SK-N-SH (cell line): ENCODE data around the gene UPK1B.

Source experiments
- CHD2 ChIP-seq: fragments of 150-350 bp; IDR thresholded peaks from 2 replicates; pipeline ENCODE4 v1.6.1; 2018; ENCODE audit warnings: low read length; ENCODE audit not compliant: partially characterized antibody
- EP300 ChIP-seq, 2 experiments: IDR thresholded peaks; 2 replicates each; pipeline versions ENCODE4 v1.4.0 to v1.6.1; 2012; ENCODE audit warnings: borderline replicate concordance in 1 of 2, low read depth in 1 of 2, low read length in 1 of 2
- FOXM1 ChIP-seq: IDR thresholded peaks from 2 replicates; pipeline ENCODE4 v1.4.0; 2012; ENCODE audit warnings: low read depth, mild to moderate bottlenecking
- GABPA ChIP-seq: IDR thresholded peaks from 2 replicates; pipeline ENCODE4 v1.4.0; 2012; ENCODE audit warnings: low read depth, mild to moderate bottlenecking
- POLR2AphosphoS5 ChIP-seq: IDR thresholded peaks from 2 replicates; pipeline ENCODE4 v1.6.1; 2012; ENCODE audit warnings: low read depth, low read length
- RAD21 ChIP-seq: IDR thresholded peaks from 2 replicates; pipeline ENCODE4 v1.6.1; 2012; ENCODE audit warnings: mild to moderate bottlenecking, low read length
- RFX5 ChIP-seq: IDR thresholded peaks from 2 replicates; pipeline ENCODE4 v1.6.1; 2012; ENCODE audit warnings: mild to moderate bottlenecking, improper control_type of control experiment, low read length
- RXRA ChIP-seq: IDR thresholded peaks from 2 replicates; pipeline ENCODE4 v1.4.0; 2012; ENCODE audit warnings: low read depth, mild to moderate bottlenecking, borderline replicate concordance
- TAF1 ChIP-seq: IDR thresholded peaks from 2 replicates; pipeline ENCODE4 v1.6.1; 2012; ENCODE audit warnings: low read depth, mild to moderate bottlenecking, low read length, moderate library complexity, borderline replicate concordance
- TF ChIP-seq, protein P1 (sequence below): fragments of 200-600 bp; sonication (generic); IDR thresholded peaks from 2 replicates; pipeline ENCODE4 v1.6.1; 2017; ENCODE audit warnings: antibody characterized with exemption, mild to moderate bottlenecking, moderate library complexity
- TF ChIP-seq, protein P2 (sequence below): fragments of 150-350 bp; IDR thresholded peaks from 2 replicates; pipeline ENCODE4 v1.6.1; 2017; ENCODE audit warnings: antibody characterized with exemption, low read length, low read depth, borderline replicate concordance

DNA sequence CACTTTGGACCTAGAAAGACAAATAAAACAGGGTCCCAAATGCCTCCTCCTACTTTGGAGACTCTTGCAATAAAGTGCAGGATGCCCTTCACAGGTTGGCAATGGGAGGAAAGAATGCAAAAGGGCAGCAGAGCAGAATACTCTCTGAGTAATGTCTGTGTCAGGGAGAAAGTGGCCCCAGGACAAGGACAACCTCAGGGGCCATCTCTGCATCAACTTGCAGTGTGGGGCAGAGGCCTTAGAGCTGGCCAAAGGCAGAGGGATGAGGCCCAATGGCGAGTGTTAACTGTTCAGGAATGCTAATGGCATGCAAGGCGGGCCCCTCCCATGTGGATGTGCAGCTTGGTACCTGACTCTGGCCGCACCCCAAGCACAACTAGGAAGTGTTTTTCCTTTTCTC lies 8.4 kb downstream of the UPK1B start:
- TF ChIP-seq, protein P1, sequence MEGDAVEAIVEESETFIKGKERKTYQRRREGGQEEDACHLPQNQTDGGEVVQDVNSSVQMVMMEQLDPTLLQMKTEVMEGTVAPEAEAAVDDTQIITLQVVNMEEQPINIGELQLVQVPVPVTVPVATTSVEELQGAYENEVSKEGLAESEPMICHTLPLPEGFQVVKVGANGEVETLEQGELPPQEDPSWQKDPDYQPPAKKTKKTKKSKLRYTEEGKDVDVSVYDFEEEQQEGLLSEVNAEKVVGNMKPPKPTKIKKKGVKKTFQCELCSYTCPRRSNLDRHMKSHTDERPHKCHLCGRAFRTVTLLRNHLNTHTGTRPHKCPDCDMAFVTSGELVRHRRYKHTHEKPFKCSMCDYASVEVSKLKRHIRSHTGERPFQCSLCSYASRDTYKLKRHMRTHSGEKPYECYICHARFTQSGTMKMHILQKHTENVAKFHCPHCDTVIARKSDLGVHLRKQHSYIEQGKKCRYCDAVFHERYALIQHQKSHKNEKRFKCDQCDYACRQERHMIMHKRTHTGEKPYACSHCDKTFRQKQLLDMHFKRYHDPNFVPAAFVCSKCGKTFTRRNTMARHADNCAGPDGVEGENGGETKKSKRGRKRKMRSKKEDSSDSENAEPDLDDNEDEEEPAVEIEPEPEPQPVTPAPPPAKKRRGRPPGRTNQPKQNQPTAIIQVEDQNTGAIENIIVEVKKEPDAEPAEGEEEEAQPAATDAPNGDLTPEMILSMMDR: no peak
- TF ChIP-seq RXRA (no peak), RAD21 (no peak), EP300 (IDR thresholded peaks at IDR 0.05; ENCODE audit: borderline replicate concordance in 1 of 2, low read depth in 1 of 2, low read length in 1 of 2) (no peak), GABPA (no peak), FOXM1 (no peak), TAF1 (no peak), CHD2 (no peak), RFX5 (no peak), POLR2AphosphoS5 (no peak)
- TF ChIP-seq, protein P2, sequence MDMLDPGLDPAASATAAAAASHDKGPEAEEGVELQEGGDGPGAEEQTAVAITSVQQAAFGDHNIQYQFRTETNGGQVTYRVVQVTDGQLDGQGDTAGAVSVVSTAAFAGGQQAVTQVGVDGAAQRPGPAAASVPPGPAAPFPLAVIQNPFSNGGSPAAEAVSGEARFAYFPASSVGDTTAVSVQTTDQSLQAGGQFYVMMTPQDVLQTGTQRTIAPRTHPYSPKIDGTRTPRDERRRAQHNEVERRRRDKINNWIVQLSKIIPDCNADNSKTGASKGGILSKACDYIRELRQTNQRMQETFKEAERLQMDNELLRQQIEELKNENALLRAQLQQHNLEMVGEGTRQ: no peak
